ENCODE results near the gene ENG.
"Not testable (repeated sequence)": the region's sequence is repeated elsewhere in the genome, so short reads cannot be mapped to it uniquely, and the experiment has no call there.

The ENG gene

DNA sequence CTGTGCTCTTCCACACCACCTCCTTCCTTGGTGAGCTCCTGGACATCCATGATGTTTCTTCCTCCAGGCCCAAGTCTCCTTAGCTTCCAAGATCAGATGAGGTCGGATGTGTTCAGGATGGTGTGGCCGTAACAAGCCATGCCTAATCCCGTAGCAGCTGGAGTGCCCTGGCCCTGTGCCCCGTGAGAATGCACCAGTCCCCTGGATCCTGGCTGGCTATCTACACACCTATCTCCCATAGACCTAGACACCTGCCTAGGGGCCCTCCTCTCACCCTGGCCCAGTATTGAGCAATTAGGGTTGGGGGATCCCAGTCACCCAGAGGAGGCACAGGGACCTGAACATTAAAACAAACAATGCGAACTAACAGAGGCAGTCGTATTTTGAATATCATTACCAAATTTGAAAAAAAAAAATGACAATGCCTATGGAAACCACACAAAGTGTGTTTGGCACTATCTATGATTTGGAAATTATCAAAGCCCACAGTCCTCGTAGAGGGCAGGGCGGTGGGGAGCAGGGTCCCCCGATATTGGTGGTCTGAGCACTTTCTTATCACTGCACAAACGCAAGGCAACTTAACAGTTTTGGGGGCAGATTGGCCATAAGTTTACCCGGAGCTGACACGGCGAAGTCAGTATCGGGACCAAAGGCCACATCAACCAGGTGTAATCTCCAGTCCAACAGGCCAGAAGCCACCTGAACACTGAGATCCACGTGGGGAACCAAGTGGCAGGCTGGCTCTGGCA lies 13.2 kb downstream of the ENG start:
- no peak for DNase-seq

DNA sequence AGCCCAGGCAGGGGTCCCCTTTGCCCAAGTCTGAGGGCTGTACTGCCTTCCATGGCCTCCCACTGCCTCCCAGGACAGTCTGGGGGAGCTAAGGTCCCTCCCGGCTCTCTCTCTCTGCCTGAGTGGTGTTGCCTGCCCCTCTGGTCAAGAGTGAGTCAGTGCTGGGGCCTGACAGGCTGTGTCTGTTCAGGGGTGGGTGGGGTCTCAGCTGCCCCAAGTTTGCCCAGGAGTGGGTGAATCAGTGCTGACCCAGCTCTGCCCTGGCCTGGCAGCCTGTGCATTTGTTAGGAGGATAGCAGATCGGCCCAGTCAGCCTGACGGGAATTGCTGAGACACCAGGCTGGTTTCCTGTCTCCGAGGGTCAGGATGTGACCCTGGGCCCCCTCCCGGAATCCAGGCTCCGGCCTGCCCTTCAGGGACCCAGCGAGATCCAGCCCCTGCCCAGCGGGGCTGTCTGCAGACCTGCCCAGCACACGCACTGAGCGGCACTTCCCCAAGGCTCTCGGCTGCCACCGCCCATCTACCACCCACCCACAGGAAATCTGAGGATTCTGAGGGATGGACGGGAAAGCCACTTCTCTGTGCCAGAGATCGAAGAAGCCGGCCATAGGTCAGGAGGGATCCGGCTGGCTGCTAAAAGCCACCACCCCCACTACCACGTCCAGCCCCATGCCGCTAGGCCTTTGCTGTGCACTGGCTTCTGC lies 15.9 kb downstream of the ENG start:
- no peak for DNase-seq

DNA sequence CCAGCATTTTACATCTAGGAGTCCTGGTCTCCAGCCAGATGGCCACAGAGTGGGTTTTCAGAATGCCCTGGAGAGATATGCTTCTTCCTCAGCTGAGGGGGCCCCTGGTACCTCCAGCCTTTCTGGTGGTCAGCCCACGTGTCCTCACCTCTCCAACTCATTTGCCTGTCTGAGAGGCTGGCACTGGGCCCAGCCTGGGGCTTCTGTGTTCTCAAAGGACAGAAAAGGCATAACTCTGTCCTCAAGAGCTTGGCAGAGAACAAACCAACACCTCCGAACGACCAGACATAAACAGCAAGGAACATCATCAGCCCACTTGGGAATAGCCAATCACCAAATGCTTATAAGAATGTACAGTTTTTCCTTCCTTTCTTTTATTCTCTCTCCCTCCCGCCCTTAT lies 17.1 kb downstream of the ENG start:
- DNase-seq, result no peak

DNA sequence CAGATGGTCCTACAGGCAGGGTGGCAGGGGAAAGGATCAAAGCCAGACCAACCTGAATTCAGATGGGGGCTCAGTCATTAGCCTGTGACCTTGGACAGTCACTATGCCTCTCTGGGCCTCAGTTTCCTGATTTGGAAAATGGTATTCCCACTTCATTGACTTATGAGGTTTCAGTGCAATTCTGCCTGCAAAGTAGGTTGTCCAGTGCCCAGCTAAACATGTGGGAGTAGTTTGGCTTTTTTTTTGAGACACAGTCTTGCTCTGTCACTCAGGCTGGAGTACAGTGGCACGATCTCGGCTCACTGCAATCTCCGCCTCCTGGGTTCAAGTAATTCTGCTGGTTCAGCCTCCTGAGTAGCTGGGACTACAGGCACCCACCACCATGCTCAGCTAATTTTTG lies 17.9 kb downstream of the ENG start:
- DNase-seq, result not testable (repeated sequence)

DNA sequence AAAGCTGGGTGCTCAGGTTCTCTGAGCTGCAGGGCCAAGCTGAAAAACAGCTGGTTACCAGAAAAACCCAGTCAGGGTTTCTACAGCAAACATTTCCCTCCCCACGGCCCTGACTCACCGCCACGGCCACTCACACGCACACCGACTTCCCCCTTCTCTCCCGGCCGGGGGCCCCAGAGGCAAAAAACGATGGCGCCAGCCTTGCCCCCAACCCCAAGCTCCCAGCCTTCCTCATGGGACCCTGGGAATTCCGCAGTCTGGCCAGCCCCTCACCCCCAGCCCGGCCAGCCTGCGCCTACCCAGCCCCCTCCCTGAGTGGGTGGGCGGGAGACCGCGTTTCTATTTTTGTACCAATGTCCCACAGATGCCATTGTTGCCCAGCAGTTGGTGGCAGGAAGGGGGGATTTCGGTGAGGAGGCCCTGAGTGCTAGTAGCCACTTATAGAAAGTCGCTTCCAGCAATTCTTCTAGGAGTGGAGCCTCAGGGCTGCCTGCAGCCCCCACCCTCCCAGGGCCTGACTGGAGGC lies 18.4 kb downstream of the ENG start:
- no peak for DNase-seq

DNA sequence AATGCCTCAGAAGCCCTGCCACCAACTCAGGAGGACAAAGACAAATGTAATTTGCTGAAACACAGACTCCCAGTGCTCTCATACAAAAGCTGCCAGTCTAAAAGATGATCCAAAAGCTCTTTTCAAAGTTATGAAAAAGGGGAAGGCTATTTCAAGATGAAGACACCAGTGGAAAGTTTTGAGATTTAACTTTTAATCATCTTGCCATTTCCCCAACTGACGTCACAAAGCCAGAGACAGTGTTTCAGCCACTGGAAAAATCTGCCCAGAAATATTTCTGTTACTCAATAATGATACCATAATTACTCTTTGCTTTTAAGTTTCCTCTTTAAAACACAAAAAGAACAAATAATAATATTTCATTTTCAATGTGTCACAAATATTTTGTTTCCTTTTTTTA lies 20.9 kb downstream of the ENG start:
- no peak for DNase-seq

DNA sequence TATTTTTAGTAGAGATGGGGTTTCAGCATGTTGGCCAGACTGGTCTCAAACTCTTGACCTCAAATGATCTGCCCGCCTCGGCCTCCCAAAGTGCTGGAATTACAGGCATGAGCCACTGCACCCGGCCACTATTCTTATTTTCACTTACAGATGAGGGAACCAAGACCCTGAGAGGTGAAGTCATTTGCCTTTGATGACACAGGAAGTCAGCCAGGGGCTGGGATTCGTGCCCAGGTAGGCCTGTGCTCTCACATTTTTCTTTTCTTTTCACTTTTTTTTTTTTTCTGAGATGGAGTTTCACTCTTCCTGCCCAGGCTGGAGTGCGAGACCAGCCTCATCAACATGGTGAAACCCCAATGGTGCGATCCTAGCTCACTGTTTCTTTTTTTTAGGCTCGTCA lies 22.2 kb downstream of the ENG start:
- no peak for DNase-seq

DNA sequence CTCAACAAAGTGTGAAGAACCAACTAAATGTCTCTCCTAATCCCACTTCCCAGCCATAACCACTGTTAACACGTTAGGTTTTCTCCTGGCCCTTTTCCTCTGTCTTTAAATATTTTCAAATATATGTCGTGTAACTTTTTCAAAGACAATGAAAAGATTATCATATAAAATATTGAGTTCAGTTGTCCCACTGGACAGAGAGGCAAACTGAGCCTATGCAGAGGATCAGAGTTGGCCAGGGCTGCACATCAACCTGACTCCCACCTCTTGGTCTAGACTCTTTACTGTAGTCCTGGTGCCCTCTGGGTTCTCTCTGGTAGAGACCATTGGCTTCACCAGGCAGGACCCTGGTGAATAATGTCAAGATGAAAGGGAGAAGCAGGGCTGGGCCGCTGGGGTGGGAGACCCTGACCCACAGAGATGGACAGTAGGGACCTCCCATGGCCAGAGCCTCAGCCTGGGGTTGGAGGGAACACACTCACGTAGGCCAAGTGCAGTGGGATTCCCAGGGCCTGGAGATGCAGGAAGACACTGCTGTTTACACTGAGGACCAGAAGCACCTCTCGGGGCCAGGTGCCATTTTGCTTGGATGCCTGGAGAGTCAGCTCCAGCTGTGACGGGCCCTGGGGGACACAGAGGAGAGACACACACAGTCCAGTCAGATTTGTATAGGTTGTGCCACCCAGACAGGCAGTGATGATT lies 25.1 kb downstream of the ENG start:
- DNase-seq, result no peak

DNA sequence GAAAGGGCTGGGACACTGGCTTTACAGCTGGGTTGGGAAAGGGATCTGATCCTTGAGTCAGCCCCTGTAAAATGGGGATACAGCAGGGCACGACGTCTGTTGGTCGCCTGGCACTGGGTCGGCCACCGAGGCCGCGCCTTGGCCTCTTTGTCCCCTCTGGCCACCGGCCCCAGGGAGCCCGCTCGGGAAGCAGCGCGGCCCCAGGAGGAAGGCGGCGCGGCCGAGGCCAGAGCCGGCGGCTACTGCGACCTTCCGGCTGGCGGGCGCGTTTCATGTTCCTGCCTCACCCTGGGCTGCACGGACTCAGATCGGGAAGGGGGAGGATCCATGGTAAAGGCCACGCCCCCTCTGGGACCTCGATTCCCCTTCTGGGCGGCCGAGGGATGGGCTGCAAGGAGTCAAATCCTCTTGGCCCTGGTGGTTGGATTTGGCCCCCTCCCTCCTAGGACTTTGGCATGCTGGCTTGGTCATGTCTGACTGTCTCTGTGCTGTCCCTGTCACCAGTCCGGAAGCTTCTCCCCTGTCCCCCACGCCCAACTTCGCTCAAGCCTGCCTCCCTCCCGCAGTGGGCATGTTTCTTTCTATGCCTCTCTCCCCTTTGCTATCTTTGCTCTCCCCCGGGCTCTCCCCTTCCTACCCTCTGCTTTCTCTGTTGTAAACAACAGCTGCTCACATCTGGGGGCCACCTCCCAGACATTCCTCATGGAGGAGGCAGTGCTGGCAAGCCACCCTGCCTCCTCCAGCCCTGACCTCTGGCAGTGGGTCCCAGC lies 26.0 kb downstream of the ENG start:
- peak; percentile 51 to 63 for DNase-seq

DNA sequence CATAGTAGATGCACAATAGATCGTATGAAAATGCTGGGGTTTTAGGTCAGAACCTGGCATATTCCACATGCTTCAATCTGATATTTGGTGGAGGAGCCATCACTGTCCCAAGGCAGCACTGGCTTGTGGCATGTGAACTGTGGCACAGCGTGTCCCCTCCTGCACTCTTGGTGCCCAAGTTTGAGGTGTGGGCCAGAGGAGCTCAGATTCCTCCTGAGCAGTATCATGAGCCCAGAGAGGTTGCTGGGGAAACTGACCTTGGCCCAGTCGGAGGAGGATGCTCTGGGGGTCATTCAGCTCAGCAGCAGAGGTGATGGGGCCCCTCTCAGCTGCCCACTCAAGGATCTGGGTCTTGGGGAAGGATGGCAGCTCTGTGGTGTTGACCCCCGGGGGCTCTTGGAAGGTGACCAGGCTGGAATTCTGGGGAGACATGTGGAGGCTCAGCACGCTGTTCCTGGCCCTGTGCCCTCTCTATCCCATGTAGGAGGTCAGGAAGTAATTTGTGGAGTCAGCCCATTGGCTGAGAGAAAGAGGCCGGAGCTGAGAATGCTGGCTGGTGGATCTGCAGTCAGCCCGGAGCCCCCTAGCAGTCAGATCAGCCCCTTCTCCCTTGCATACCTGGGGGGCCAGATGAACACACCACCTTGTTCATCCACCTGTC lies 28.1 kb downstream of the ENG start:
- DNase-seq, result no peak

DNA sequence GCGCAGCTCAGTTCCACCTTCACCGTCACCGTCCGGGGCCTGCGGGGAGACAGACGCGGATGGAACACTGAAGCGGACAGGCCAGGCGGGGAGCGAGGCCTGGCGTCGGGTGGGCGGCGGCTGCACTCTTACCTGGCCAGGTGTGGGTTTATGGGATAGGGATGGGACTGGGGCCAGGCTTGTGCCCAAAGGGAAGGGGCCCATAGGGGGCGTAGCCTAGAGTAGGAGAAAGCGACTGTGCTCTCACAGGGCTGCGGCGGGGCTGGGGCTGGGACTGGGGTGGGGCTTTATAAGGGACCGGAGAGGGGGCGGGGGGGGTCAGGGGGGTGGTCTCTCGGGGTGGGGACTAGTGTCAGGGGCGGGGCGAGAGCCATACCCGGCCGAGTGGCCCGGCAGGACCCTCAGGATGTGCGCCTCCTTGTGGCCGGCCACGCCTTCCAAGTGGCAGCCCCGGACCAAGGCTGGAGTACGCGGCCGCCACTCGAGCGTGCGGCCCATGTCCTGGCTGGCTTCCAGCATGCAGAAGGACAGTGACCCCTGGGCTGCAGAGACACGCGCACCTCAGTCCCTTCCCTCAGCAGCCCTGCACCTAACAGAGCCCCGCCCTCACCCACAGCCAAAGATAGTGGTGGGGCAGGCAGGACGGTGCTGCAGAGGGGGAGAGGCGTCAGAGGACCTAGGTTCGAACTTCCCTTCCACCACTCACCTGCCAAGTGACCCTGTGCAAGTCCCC lies 29.0 kb downstream of the ENG start:
- peak in 1 of 2 experiments; percentile 48 for DNase-seq

DNA sequence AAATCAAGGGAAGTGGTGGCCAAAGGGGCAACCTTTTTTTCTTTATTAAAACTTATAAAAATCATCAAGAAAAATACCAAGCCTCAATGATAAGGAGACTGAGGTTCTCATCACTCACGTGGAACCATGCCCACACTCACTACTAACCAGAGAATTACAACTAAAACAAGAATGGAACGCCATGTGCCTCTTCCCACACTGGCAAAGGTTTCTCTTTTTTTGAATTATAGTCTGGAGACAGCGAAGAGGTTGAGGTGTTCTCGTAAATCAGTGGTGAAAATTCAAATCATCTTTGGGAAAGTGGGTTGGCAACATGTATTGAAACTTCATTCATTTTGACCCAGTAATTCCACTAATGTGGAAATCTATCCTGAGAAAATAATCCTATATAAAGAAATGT lies 32.4 kb downstream of the ENG start:
- no peak for DNase-seq

DNA sequence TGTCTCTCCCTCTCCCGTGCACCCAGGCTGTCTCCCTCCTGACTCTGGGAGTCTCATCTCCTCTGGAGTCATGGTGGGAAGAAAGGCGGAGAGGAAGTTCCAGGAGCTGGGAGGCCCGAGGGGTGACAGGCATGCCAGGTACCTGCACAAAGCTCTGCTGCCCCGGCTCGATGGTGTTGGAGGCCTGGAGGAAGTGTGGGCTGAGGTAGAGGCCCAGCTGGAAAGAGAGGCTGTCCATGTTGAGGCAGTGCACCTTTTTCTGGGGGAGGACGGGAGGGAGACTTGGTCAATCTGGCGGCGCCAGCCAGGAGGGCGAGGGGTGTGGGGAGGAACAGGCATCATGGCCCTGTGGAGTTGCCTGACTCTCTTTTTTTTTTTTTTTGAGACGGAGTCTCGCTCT lies 35.9 kb downstream of the ENG start:
- DNase-seq, result no peak

DNA sequence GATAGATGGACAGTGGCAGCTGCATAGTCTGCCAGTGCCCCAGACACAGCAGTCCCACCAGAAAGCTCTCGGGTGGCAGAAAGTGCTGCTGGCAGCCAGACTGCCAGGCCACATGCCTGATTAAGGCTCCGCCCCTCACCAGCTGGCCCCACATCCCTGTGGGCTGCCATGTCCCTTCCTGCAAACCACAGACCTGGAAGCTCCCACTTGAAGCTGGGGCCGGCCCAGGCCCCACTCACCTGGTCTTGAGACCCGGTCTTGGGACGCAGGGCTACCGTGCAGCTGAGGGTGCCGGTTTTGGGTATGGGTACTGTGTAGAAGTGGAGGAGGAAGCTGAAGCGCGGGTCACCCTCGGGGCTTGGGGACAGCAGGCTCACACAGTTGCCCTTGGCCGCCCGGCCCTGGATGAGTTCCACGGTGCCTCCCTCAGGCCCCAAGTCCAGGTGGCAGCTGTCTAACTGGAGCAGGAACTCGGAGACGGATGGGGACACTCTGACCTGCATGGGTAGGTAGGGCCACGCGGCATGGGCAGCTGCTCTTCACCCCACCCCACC lies 36.5 kb downstream of the ENG start:
- peak; percentile 75 to 94 for DNase-seq

DNA sequence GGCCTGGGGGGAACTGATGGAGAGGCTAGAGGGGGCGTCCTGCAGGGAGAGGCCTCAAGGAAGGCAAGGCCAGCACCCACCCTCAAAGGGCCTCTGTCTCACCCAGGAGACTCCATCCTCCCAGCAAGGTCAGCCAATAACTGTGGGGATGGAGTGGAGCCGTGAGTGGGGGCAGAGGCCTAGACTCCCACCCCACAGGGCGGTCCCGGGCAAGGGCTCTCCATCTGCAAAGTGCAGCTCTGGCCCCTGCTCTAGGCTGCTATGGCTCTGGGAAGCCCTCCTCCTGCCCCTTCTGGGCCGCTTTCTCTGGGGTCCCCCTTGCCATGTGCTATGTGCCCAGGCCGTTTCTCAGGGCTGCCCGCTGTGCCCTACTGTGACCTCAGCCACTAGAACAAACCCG lies 37.7 kb downstream of the ENG start:
- no peak for DNase-seq

DNA sequence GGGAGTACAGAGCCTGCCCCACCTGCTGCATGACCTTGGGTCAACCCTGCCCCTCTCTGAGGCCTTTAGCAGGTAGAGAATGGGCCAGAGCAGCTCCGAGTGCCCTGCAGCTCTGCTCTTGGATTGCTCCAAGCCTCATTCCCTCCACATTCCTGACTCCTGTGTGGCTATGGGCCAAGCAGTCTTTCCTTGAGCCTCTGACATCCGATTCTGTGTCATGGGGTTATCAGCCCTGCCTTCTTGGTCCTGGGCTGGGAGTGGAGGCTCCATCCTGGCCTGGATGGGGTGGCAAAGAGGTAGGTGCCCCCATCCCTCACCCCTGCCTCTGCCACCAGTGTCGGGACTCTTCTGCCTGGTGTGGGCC lies 38.1 kb downstream of the ENG start:
- no peak for DNase-seq

DNA sequence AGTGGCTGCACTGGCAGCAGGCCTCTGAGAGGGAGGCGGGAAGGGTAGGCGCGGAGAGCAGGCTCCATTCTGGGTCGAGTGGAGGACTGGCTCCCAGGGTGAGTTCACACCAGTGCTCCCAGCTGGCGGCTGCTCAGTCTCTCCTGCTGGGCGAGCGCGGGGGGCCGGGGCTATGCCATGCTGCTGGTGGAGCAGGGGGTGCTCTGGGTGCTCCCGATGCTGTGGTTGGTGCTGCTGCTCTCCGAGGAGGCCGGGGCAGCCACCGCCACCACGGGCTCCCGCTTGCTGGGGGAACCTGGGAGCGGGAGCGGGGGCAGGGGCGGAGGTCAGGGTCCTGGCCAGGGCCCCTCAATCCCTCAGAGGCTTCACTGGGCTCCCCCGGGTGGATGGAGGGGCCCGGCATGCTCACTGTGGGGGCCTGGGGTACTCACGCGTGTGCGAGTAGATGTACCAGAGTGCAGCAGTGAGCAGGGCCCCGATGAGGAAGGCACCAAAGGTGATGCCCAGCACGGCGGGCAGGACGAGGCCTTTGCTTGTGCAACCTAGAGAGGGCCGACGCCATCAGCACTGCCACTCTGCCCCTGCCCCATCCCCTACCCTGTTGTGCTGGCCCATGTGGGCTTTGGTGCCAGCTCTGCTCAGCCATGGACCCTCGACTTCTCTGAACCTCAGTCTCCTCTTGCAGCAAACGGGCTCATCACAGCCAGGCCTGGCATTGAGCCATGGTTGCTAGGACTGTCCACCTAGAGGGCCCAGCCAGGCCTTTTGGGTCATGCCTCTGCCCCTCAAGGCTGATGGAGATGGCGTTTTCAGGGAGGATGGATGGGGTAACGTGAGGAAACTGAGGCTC lies 38.7 kb downstream of the ENG start:
- DNase-seq, result no peak

DNA sequence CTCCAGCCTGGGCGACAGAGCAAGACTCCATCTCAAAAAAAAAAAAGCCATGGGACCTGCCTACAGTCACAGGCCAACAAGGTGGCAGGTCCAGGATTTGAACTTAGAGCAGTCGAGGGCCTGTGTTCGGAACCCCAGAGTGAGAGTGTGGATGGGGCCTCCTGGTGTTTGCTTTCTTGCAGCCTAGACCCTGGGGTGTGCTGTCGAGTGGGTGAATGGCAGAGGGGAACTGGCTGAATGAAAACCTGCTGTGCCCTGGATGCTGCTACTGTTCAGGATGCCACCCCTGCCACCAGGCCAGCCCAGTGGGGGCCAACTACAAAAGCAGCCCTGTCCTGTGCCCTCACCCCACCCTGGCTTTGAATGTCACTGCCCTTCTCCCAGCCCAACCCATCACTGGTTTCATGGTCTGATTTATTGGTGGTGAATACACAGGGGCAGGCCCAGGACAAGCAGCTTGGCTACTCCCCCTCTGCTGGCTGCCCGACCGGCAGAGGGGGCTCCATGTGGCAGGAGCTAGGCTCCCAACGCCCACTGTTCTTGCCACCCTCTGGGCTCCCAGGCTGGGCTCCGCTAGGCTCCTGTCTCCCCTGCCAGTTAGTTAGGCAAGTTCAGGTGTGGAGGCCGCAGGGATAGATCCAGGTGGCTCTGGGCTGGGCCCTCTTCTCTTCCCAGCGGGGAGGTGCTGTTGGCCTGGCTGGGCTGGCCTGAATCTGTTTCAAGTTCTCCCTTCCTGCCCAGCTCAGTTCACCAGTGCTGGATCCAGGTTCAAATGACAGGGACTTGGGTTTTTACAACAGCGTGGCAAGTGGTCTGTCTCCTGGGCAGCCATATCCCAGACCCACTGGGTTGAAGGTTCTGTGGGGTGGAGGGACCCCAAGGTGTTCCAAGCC lies 39.6 kb downstream of the ENG start:
- DNase-seq, result no peak

DNA sequence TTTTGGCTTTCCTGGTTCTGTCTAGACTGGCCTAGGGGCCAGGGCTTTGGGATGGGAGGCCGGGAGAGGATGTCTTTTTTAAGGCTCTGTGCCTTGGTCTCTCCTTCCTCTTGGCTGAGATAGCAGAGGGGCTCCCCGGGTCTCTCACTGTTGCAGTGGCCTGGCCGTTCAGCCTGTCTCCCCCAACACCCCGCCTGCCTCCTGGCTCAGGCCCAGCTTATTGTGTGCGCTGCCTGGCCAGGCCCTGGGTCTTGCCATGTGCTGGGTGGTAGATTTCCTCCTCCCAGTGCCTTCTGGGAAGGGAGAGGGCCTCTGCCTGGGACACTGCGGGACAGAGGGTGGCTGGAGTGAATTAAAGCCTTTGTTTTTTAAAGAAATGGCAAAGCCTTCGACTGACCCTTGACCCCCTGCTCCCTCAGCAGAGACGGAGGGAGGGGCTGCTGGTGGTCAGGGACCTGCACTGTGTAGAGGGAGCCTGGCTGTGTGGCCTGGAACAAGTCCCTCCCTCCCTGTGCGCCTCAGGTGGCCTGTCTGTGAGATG lies 40.7 kb downstream of the ENG start:
- DNase-seq, result no peak
